Neuronal stem cell (in vitro differentiated cells): ENCODE results near the gene NKAIN1.

Experiments
- DNase-seq: peaks from one replicate; pipeline ENCODE4 v3.0.0-alpha.2; 2013; ENCODE audit warnings: low spot score
- H2AFZ ChIP-seq: one replicate; pipeline ENCODE4 v1.6.1; 2013; ENCODE audit warnings: mild to moderate bottlenecking, low read length, inconsistent platforms
- H2AK5ac ChIP-seq: 2 replicates; pipeline ENCODE4 v1.6.1; 2013; ENCODE audit warnings: low read depth, mild to moderate bottlenecking, inconsistent platforms, low read length, moderate library complexity, mixed read lengths
- H2BK120ac ChIP-seq: 2 replicates; pipeline ENCODE4 v1.6.1; 2013; ENCODE audit warnings: low read depth, mild to moderate bottlenecking, inconsistent platforms, low read length, moderate library complexity, mixed read lengths
- H2BK12ac ChIP-seq: one replicate; pipeline ENCODE4 v1.6.1; 2013; ENCODE audit warnings: low read length, inconsistent platforms
- H2BK15ac ChIP-seq: 2 replicates; pipeline ENCODE4 v1.6.1; 2013; ENCODE audit warnings: mild to moderate bottlenecking, low read length, inconsistent platforms, mixed read lengths
- H2BK5ac ChIP-seq: one replicate; pipeline ENCODE4 v1.6.1; 2013; ENCODE audit warnings: inconsistent platforms, mild to moderate bottlenecking, low read length, moderate library complexity
- H3K14ac ChIP-seq: one replicate; pipeline ENCODE4 v1.6.1; 2013; ENCODE audit warnings: low read length, inconsistent platforms
- H3K18ac ChIP-seq: 2 replicates; pipeline ENCODE4 v1.6.1; 2013; ENCODE audit warnings: low read length, inconsistent platforms
- H3K23ac ChIP-seq: 2 replicates; pipeline ENCODE4 v1.6.1; 2013; ENCODE audit warnings: low read depth, mild to moderate bottlenecking, mixed read lengths, low read length, inconsistent platforms; ENCODE audit not compliant: poor library complexity
- H3K27ac ChIP-seq: replicated peaks from 3 replicates; pipeline ENCODE4 v1.5.1; 2013; ENCODE audit warnings: low read length, inconsistent platforms
- H3K27me3 ChIP-seq, 3 experiments: 2 replicates each; pipeline ENCODE4 v1.6.1; 2013; ENCODE audit warnings: low read length in 3 of 3, mild to moderate bottlenecking in 2 of 3, inconsistent platforms in 1 of 3, low read depth in 1 of 3, mixed read lengths in 1 of 3, moderate library complexity in 1 of 3; ENCODE audit not compliant: control insufficient read depth in 3 of 3, insufficient read depth in 3 of 3
- H3K36me3 ChIP-seq, 2 donors: replicated peaks in 1 of 2; 2 replicates each; pipeline ENCODE4 v1.6.1; 2013; ENCODE audit warnings: low read length in 2 of 2; ENCODE audit not compliant: control insufficient read depth in 2 of 2, insufficient read depth in 2 of 2
- H3K4ac ChIP-seq: 2 replicates; pipeline ENCODE4 v1.6.1; 2013; ENCODE audit warnings: inconsistent platforms, mild to moderate bottlenecking, low read length, moderate library complexity
- H3K4me1 ChIP-seq, 2 donors: 1 replicate in 1 of 2; 2 replicates in 1 of 2; pipeline ENCODE4 v1.6.1; 2013; ENCODE audit warnings: low read length in 2 of 2, low read depth in 1 of 2; ENCODE audit not compliant: control insufficient read depth in 2 of 2, insufficient read depth in 1 of 2
- H3K4me2 ChIP-seq: one replicate; pipeline ENCODE4 v1.6.1; 2013; ENCODE audit warnings: mild to moderate bottlenecking, low read length, inconsistent platforms; ENCODE audit not compliant: insufficient read depth, poor library complexity, severe bottlenecking
- H3K4me3 ChIP-seq, 2 donors: 2 replicates each; pipeline ENCODE4 v1.5.1; 2013; ENCODE audit warnings: low read length in 2 of 2, mild to moderate bottlenecking in 2 of 2, inconsistent platforms in 1 of 2, moderate library complexity in 1 of 2
- H3K79me1 ChIP-seq: one replicate; pipeline ENCODE4 v1.6.1; 2013; ENCODE audit warnings: low read depth, mild to moderate bottlenecking, inconsistent platforms, low read length, moderate library complexity
- H3K9ac ChIP-seq: one replicate; pipeline ENCODE4 v1.6.1; 2013; ENCODE audit warnings: mild to moderate bottlenecking, low read depth, low read length, inconsistent platforms; ENCODE audit not compliant: poor library complexity
- H3K9me3 ChIP-seq, 2 donors: replicated peaks in 1 of 2; 2 replicates each; pipeline versions ENCODE3 to v1.6.1; 2013; ENCODE audit warnings: low read length in 2 of 2, mild to moderate bottlenecking in 2 of 2, inconsistent platforms in 1 of 2, low read depth in 1 of 2, mixed read lengths in 1 of 2, moderate library complexity in 1 of 2; ENCODE audit not compliant: control insufficient read depth in 2 of 2, insufficient read depth in 1 of 2
- H4K8ac ChIP-seq: one replicate; pipeline ENCODE4 v1.6.1; 2013; ENCODE audit warnings: low read depth, mild to moderate bottlenecking, inconsistent platforms, low read length, moderate library complexity
- H4K91ac ChIP-seq: one replicate; pipeline ENCODE4 v1.6.1; 2013; ENCODE audit warnings: low read length, low read depth, mild to moderate bottlenecking, inconsistent platforms; ENCODE audit not compliant: poor library complexity
- WGBS, 2 donors: extraction: QIAGEN DNeasy Blood & Tissue Kit; methylation state at CpG; one replicate each; pipeline ENCODE4 v1.1.7; 2013; ENCODE audit warnings: missing lambda C conversion rate in 2 of 2, mixed read lengths in 1 of 2; ENCODE audit not compliant: insufficient read length in 2 of 2, insufficient replicate concordance in 1 of 2; ENCODE audit errors: extremely low coverage in 2 of 2; 5-methylcytosine and 5-hydroxymethylcytosine counted together

NKAIN1 gene

DNA sequence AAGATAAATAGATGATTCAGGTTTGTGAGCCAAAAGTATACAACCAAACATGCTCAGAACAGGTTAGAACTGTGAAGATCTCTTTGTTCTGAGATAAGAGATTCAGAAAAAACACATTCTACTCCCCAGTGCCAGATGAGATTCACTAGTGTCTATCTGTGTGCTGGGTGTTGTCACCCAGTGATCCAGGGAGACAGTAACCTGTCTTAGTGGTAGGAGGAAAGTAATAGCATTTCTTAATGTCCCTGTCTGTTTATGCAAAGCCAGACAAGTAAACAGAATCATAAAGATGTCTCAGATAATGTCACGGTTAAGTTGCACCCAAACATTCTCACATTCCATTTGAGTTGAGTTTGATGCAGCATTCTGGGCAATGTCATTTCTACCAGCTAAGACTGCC lies 18.9 kb upstream of the NKAIN1 start:
- Histone ChIP-seq H2BK5ac (no peak overlapping the region), H3K4ac (no peak overlapping the region), H3K9me3 (no peaks in the 10 kb centered on the region), H3K36me3 (peaks cover 14 to 68% of the 10 kb centered on the region in 2 donors), H4K91ac (no peak overlapping the region), H3K14ac (no peak overlapping the region), H3K79me1 (no peaks in the 10 kb centered on the region), H3K27ac (no peak overlapping the region), H2AFZ (no peak overlapping the region), H2BK120ac (no peak overlapping the region), H3K4me1 (no peaks in the 10 kb centered on the region), H3K23ac (no peak overlapping the region), H2BK12ac (no peak overlapping the region), H3K27me3 (no peaks in the 10 kb centered on the region), H2BK15ac (no peak overlapping the region), H4K8ac (no peak overlapping the region), H3K4me2 (no peak overlapping the region), H3K4me3 (no peak overlapping the region), H3K9ac (no peak overlapping the region), H3K18ac (no peak overlapping the region), H2AK5ac (no peak overlapping the region)
- no peak for DNase-seq
- no CpG with 5 or more reads among the region's 1 CpG for WGBS, 2 donors

DNA sequence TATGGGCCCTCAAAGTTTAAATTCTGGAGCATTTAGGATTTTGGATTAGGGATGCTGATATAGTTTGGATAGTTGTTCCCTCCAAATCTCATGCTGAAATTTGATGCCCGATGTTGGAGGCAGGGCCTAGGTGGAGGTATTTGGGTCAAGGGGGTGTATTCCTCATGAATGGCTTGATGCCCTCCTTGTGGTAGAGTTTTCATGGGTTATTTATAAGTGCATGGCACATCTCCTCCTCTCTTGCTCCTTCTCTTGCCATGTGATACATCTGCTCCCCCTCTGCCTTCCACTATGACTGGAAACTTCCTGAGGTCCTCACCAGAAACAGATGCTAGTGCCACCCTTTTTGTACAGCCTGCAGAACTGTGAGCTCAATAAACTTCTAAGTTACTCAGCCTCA lies 17.5 kb upstream of the NKAIN1 start:
- H3K27ac ChIP-seq = no peak overlapping the region
- DNase-seq = no peak
- no peak overlapping the region for H4K8ac ChIP-seq
- H3K18ac ChIP-seq = no peak overlapping the region
- WGBS, 2 donors = no CpG with 5 or more reads among the region's 1 CpG
- no peak overlapping the region for H2AK5ac ChIP-seq
- H2BK12ac ChIP-seq = no peak overlapping the region
- H2BK5ac ChIP-seq = no peak overlapping the region
- no peak overlapping the region for H3K4me3 ChIP-seq
- H3K4me2 ChIP-seq = no peak overlapping the region
- H4K91ac ChIP-seq = no peak overlapping the region
- H3K4ac ChIP-seq = no peak overlapping the region
- H3K27me3 ChIP-seq = no peaks in the 10 kb centered on the region
- no peak overlapping the region for H3K14ac ChIP-seq
- no peak overlapping the region for H2BK15ac ChIP-seq
- H3K79me1 ChIP-seq = no peaks in the 10 kb centered on the region
- H2BK120ac ChIP-seq = no peak overlapping the region
- no peaks in the 10 kb centered on the region for H3K4me1 ChIP-seq
- H3K9ac ChIP-seq = no peak overlapping the region
- H3K36me3 ChIP-seq = peaks cover 14 to 55% of the 10 kb centered on the region in 2 donors
- H2AFZ ChIP-seq = no peak overlapping the region
- H3K23ac ChIP-seq = no peak overlapping the region
- no peaks in the 10 kb centered on the region for H3K9me3 ChIP-seq

DNA sequence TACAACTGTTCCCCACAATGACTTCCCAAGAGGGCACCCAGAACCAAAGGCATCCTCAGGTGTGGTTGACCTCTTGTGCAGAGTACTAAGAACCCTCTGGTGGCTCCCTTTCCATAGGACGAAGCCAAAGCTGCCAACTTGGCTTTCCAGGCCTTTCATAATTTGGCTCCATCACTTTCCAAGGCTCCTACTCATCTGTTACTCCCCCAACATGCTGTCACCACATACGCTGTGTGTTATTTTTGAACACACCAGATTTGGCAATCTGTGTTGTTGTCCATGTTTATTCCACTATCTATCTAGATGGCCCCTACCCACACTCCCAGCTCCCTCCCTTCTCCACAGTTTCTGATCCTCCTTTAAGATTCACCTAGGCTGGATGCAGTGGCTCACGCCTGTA lies 10.2 kb upstream of the NKAIN1 start:
- no peak for DNase-seq
- Histone ChIP-seq H2AFZ (no peak overlapping the region), H3K18ac (no peak overlapping the region), H3K79me1 (no peaks in the 10 kb centered on the region), H2BK5ac (no peak overlapping the region), H3K4me2 (no peak overlapping the region), H3K9ac (no peak overlapping the region), H2BK15ac (no peak overlapping the region), H3K4ac (no peak overlapping the region), H4K91ac (no peak overlapping the region), H3K27ac (no peak overlapping the region), H3K27me3 (peaks cover 0 to 6% (median 0%) of the 10 kb centered on the region in 3 experiments), H3K4me3 (no peak overlapping the region), H3K23ac (no peak overlapping the region), H2BK120ac (no peak overlapping the region), H3K36me3 (no peaks in the 10 kb centered on the region), H2AK5ac (no peak overlapping the region), H3K9me3 (no peaks in the 10 kb centered on the region), H2BK12ac (no peak overlapping the region), H4K8ac (no peak overlapping the region), H3K4me1 (no peaks in the 10 kb centered on the region), H3K14ac (no peak overlapping the region)
- WGBS, 2 donors = no CpG with 5 or more reads among the region's 3 CpGs

DNA sequence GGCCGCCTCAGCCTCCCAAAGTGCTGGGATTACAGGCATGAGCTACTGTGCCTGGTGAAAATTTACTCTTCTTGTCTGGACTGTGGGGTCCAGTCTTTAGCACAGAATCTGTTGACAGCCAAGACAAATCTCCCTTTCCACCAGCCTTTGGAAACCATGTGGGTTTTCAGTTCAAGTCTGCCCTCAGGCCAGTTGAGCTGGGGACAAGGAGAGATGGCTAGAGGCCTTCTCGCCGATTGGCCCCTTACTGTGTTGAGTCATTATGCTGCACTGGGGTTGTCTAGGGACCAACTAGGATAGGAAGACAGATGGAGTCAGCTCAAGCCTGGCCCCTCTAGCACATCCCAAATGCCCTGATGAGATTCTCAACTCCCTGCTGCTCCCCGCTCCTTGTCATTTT lies 8.6 kb upstream of the NKAIN1 start:
- Histone ChIP-seq H2BK12ac (no peak overlapping the region), H3K9me3 (no peaks in the 10 kb centered on the region), H3K79me1 (no peaks in the 10 kb centered on the region), H3K4me1 (peaks cover 2% of the 10 kb centered on the region in 2 donors), H2BK15ac (no peak overlapping the region), H2BK5ac (no peak overlapping the region), H2AK5ac (no peak overlapping the region), H3K4me2 (no peak overlapping the region), H3K14ac (no peak overlapping the region), H4K91ac (no peak overlapping the region), H3K4ac (no peak overlapping the region), H3K27me3 (peaks cover 0 to 16% (median 0%) of the 10 kb centered on the region in 3 experiments), H2BK120ac (no peak overlapping the region), H3K23ac (no peak overlapping the region), H3K36me3 (no peaks in the 10 kb centered on the region), H3K18ac (no peak overlapping the region), H3K4me3 (no peak overlapping the region), H2AFZ (no peak overlapping the region), H3K27ac (no peak overlapping the region), H3K9ac (no peak overlapping the region), H4K8ac (no peak overlapping the region)
- no CpG with 5 or more reads among the region's 4 CpGs for WGBS, 2 donors
- DNase-seq = no peak
